Subcutaneous abdominal adipose tissue (tissue), 5 donors: ENCODE data around the gene NT5DC3.

Source experiments
- H3K27ac ChIP-seq: one replicate; pipeline ENCODE4 v1.7.0; 2013; ENCODE audit warnings: low read depth, mild to moderate bottlenecking, inconsistent platforms, low read length, moderate library complexity
- H3K27me3 ChIP-seq, 5 donors: one replicate each; pipeline ENCODE4 v1.7.0; 2013; ENCODE audit warnings: low read length in 5 of 5, inconsistent platforms in 1 of 5; ENCODE audit not compliant: control insufficient read depth in 5 of 5, insufficient read depth in 4 of 5
- H3K36me3 ChIP-seq, 5 donors: one replicate each; pipeline ENCODE4 v1.7.0; 2013; ENCODE audit warnings: low read length in 5 of 5; ENCODE audit not compliant: control insufficient read depth in 5 of 5, insufficient read depth in 5 of 5
- H3K4me1 ChIP-seq, 5 donors: one replicate each; pipeline ENCODE4 v1.7.0; 2013; ENCODE audit warnings: low read length in 5 of 5, mild to moderate bottlenecking in 3 of 5, moderate library complexity in 1 of 5; ENCODE audit not compliant: control insufficient read depth in 5 of 5, insufficient read depth in 5 of 5
- H3K4me3 ChIP-seq, 5 donors: one replicate each; pipeline ENCODE4 v1.7.0; 2013; ENCODE audit warnings: low read length in 5 of 5, low read depth in 1 of 5
- H3K9ac ChIP-seq, 5 donors: one replicate each; pipeline ENCODE4 v1.7.0; 2013; ENCODE audit warnings: low read length in 5 of 5, mild to moderate bottlenecking in 4 of 5, moderate library complexity in 3 of 5
- H3K9me3 ChIP-seq, 5 donors: one replicate each; pipeline ENCODE4 v1.7.0; 2013; ENCODE audit warnings: low read length in 5 of 5; ENCODE audit not compliant: control insufficient read depth in 5 of 5
- donor health status: healthy.
- donor health status: healthy.
- donor health status: healthy.
- donor health status: healthy.
- donor health status: healthy.

The NT5DC3 gene

DNA sequence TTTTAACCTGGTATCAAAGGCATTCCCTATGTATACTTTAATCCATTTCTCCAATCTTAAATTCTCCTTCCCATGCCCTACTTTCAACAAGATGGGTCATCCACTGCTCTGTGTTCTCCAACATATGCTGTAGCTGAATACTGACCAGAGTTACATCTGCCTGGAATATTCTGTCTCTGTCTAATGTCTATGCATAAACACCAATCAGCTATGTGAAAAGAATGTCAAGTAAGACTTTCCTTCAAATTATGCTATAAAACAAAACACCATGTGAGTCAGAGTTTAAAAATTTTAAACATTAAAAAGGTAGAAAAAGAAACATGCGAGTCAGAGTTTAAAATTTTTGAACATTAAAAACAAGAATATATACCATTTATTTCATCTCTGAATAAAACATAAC lies 19.3 kb downstream of the NT5DC3 start:
- Histone ChIP-seq H3K27ac (no peak overlapping the region), H3K27me3 (no peaks in the 10 kb centered on the region), H3K4me1 (peaks cover 0 to 4% (median 0%) of the 10 kb centered on the region in 5 donors), H3K4me3 (no peak overlapping the region), H3K9me3 (peaks cover 0 to 9% (median 2%) of the 10 kb centered on the region in 5 donors), H3K36me3 (no peaks in the 10 kb centered on the region), H3K9ac (no peak overlapping the region)

DNA sequence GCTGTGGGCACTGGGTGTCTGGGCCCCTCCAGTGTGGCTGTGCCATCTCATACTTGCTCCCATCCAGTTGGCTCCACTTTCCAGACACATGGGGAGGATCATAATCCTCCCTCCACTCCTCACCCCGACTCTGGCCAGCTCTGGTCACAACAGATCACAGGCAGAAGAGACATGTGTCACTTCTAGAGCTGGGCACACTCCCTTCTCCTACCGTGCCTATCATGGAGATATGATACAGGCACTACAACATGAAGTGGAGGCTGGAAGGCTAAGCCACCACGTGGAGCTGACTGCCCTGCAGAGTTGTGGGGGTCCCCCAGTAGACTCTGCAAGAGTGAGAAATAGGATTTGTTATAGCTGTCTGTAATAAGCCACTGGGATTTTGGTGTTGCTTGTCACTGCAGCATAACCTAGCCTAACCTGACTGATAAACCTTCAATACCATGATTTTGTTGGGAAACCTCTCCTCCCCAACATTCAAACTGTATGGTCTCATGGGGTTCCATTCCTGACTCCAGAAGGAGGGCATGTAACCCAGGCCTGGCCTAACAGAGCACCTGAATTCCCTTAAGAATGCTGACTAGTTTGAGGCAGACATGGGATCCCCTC lies 20.0 kb downstream of the NT5DC3 start:
- Histone ChIP-seq H3K9ac (no peak overlapping the region), H3K4me3 (no peak overlapping the region), H3K36me3 (no peaks in the 10 kb centered on the region), H3K27ac (no peak overlapping the region), H3K27me3 (no peaks in the 10 kb centered on the region), H3K9me3 (peaks cover 0 to 9% (median 2%) of the 10 kb centered on the region in 5 donors), H3K4me1 (peaks cover 0 to 4% (median 0%) of the 10 kb centered on the region in 5 donors)

DNA sequence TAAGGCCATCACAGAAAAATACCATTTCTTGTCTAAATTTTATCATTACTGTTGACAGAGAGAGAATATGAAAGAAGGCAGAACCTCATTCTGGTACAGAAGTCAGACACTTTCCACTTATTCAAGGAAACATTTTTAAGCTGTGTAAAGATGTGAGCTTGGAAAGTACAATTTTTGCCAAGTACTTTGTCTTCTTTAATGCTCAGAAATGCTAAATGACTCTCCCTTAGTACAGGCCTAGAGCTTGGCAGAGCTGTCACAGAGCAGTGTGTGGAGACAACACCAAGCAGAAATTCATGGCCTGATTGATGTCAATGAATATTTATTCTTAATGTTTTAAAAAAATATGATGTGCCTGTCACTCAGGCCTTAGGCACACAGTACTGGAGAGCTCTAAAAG lies 20.7 kb downstream of the NT5DC3 start:
- Histone ChIP-seq H3K4me3 (no peak overlapping the region), H3K9ac (no peak overlapping the region), H3K27me3 (no peaks in the 10 kb centered on the region), H3K9me3 (peaks cover 0 to 9% (median 2%) of the 10 kb centered on the region in 5 donors), H3K36me3 (no peaks in the 10 kb centered on the region), H3K27ac (no peak overlapping the region), H3K4me1 (peaks cover 0 to 4% (median 0%) of the 10 kb centered on the region in 5 donors)

DNA sequence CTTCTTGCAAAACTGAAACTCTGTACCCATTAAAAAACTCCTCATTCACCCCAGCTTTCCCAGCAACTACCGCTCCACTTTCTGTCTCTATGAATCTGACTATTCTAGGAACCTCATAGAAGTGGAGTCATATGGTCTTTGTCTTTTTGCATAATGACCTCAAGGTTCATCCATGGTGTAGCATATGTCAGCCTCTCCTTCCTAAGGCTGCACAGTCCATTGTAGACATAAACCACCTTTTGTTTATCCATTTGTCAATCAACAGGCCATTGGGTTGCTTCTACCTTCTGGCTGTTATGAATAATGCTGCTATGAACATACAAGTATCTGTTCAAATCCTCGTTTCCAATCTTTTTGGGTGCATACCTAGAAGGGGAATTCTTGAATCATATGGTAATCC lies 21.1 kb downstream of the NT5DC3 start:
- H3K27me3 ChIP-seq, result no peaks in the 10 kb centered on the region
- peaks cover 0 to 4% (median 0%) of the 10 kb centered on the region in 5 donors for H3K4me1 ChIP-seq
- H3K4me3 ChIP-seq, result no peak overlapping the region
- H3K9ac ChIP-seq, result no peak overlapping the region
- H3K9me3 ChIP-seq, result peaks cover 0 to 9% (median 2%) of the 10 kb centered on the region in 5 donors
- H3K27ac ChIP-seq, result no peak overlapping the region
- H3K36me3 ChIP-seq, result no peaks in the 10 kb centered on the region

DNA sequence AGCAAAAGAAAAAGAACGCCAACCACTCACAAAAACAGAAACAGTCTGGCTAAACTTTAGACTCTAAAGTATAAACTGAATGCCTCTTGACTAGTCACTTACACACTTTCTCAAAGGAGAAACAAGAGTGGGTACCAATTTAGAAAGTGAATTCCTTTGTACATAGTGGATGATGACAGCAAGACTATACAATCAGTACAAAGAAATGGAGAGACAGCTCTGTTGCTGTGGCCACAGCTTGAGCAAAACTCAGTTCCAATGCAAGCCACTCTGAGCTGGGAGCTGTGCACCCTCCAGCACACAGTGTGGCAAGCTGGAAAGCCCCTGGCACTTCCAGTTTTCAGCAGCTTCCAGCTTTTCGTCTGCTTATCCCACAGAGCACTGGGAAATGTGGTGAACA lies 21.7 kb downstream of the NT5DC3 start:
- H3K4me3 ChIP-seq, result no peak overlapping the region
- peaks cover 0 to 2% (median 1%) of the 10 kb centered on the region in 5 donors for H3K4me1 ChIP-seq
- H3K36me3 ChIP-seq, result no peaks in the 10 kb centered on the region
- H3K27me3 ChIP-seq, result no peaks in the 10 kb centered on the region
- peaks cover 0 to 9% (median 2%) of the 10 kb centered on the region in 5 donors for H3K9me3 ChIP-seq
- H3K9ac ChIP-seq, result no peak overlapping the region
- no peak overlapping the region for H3K27ac ChIP-seq

DNA sequence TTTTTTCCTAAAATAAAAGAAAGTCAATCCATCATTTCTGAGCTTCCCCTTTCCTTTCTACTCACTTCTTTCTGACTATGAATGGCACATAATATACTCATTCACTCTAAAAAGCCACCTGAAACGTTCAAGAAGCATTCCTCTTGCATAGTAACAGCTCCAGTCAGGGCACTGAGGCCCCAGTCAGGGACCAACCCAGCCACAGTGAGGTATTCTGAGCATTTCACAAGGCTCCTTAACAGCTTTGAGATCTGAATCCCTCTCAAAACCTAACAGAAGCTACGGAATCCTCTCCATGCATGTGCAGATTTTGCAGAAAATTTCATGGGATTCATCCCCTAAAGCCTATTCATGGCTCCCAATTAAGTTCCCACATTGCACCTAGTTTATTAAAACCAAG lies 23.2 kb downstream of the NT5DC3 start:
- H3K4me3 ChIP-seq, result no peak overlapping the region
- H3K36me3 ChIP-seq, result no peaks in the 10 kb centered on the region
- H3K27me3 ChIP-seq, result no peaks in the 10 kb centered on the region
- no peak overlapping the region for H3K27ac ChIP-seq
- peaks cover 2 to 12% (median 7%) of the 10 kb centered on the region in 5 donors for H3K4me1 ChIP-seq
- no peak overlapping the region for H3K9ac ChIP-seq
- H3K9me3 ChIP-seq, result peaks cover 0 to 9% (median 2%) of the 10 kb centered on the region in 5 donors

DNA sequence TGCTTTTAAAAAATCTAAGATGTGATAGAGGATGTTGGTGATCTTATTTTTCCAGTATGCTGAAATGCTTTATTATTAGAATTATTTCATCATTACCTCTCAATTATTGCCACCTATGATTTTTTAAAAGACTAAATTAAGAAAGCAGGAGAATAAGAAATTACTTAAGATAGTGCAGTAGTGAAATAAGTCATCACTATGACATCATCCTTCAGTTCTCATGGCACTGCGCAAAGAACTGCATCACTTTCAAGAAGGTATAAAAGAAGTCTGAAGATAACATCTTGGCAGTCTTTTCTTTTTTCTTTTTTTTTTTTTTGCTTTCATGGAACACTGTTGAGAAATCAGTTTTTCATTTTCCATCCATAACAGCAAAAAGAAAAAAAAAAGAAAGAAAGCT lies 24.4 kb downstream of the NT5DC3 start:
- Histone ChIP-seq H3K4me3 (no peak overlapping the region), H3K4me1 (peaks cover 2 to 12% (median 7%) of the 10 kb centered on the region in 5 donors), H3K27me3 (no peaks in the 10 kb centered on the region), H3K27ac (no peak overlapping the region), H3K9me3 (peaks cover 0 to 9% (median 2%) of the 10 kb centered on the region in 5 donors), H3K36me3 (no peaks in the 10 kb centered on the region), H3K9ac (no peak overlapping the region)

DNA sequence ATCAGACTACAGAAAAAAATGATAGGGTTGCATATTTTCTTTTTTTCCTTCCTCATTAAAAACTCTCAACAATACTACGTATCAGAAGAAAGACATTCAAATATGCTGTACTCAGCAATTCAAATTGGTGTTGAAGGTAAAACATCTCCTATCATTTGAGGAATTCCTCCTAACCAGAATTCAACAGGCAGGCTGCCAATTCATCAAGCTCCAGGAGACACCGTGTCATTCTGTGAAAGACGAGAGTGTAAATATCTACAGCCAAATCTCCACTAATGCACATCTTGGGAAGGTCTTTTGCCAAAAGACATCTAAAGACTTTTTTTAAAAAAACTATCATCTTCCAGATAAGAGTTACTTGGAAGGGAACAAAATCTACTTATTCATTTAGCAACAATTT lies 26.6 kb downstream of the NT5DC3 start:
- Histone ChIP-seq H3K27me3 (no peaks in the 10 kb centered on the region), H3K27ac (no peak overlapping the region), H3K4me3 (no peak overlapping the region)

DNA sequence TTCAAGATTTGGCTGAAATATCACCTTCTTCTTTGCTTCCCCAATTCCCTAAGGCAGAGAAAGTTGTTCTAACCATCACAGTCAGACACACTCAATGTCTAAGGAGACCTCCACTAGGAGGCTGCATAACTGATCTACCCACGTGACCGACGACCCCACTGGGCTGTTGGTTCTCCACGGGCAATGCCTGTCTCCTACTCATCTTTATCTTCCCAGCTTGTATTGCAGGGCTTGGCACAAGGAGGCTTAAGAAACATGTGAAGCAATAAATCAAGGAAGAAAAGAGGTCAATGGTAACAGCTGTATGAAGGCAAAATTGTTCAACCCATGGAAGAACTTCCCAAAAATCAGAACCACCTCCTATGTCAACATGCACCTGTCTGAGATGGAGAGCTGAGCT lies 27.1 kb downstream of the NT5DC3 start:
- no peak overlapping the region for H3K27ac ChIP-seq
- H3K36me3 ChIP-seq, result peaks cover 0 to 6% (median 0%) of the 10 kb centered on the region in 5 donors
- H3K27me3 ChIP-seq, result no peaks in the 10 kb centered on the region
- no peaks in the 10 kb centered on the region for H3K9me3 ChIP-seq
- no peak overlapping the region for H3K9ac ChIP-seq
- peaks cover 2 to 12% (median 7%) of the 10 kb centered on the region in 5 donors for H3K4me1 ChIP-seq
- no peak overlapping the region for H3K4me3 ChIP-seq

More for the DNA sequence above, 26.6 kb downstream of the NT5DC3 start:
- Histone ChIP-seq H3K9me3 (no peaks in the 10 kb centered on the region), H3K4me1 (peaks cover 2 to 12% (median 7%) of the 10 kb centered on the region in 5 donors), H3K36me3 (peaks cover 0 to 6% (median 0%) of the 10 kb centered on the region in 5 donors), H3K9ac (no peak overlapping the region)

DNA sequence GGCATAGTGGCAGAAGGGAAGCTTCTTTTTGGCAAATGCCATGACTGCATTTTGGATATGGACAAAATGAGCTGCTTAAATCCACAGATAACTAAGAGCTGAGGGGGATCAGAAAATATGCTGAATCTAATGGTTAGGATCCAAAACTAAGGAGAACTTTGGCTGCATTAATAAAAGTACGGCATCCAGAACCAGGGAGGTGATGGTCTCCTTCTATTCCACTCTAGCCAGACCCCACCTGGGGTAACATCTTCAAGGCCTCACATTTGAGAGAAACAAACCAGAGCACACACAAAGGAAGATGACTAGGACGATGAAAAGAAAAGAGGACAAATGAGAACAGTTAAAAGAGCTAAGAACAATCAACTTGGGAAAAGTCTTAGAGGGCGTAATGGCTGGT lies 27.6 kb downstream of the NT5DC3 start:
- H3K9me3 ChIP-seq, result no peaks in the 10 kb centered on the region
- H3K36me3 ChIP-seq, result peaks cover 0 to 6% (median 0%) of the 10 kb centered on the region in 5 donors
- H3K9ac ChIP-seq, result no peak overlapping the region
- H3K27ac ChIP-seq, result no peak overlapping the region
- H3K4me1 ChIP-seq, result peaks cover 2 to 12% (median 7%) of the 10 kb centered on the region in 5 donors
- no peaks in the 10 kb centered on the region for H3K27me3 ChIP-seq
- H3K4me3 ChIP-seq, result no peak overlapping the region
